Measurements from ENCODE around the gene SNRNP35. TPM values are rescaled to one million over a fixed set of nuclear protein-coding genes. Genes with fewer than 3 reads are reported as not detected.

The SNRNP35 gene
- total RNA-seq, 2 donors from 2014 or later: 27.8 to 73.9 TPM

DNA sequence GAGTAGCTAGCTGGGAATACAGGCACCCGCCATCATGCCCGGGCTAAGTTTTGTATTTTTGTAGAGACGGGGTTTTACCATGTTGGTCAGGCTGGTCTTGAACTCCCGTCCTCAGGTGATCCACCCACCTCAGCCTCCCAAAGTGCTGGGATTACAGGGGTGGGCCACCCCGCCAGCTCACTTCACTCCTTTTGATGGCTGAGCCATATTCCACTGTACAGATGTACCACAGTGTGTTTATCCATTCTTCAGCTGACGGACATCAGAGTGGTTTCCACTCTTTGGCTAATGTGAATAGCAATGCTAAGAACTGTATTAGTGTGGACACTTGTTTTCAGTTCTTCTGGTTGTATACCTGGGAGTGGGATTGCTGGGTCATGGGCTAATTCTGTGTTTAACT lies 29.5 kb downstream of the SNRNP35 start:
- no peak for ATAC-seq (ENCODE audit: insufficient number of reproducible peaks, low FRiP score, low read depth)
- Histone ChIP-seq H3K4me1 (ENCODE audit: control insufficient read depth in 1 of 2, low read depth in 2 of 2) (peaks cover 0 to 4% of the 10 kb centered on the region in 2 donors), H3K9me3 (no peaks in the 10 kb centered on the region), H3K27me3 (replicated peaks; ENCODE audit: insufficient read depth) (no peaks in the 10 kb centered on the region), H3K36me3 (peaks cover 9% of the 10 kb centered on the region), H3K4me3 (no peak overlapping the region), H3K27ac (no peak overlapping the region)
- DNase-seq (ENCODE audit: low spot score): no peak
- no peak for TF ChIP-seq CTCF (IDR thresholded peaks at IDR 0.05)

GRCh38 chr12:123488539-123489230 lies 30.7 kb downstream of the SNRNP35 start:
- Histone ChIP-seq H3K4me3 (no peak overlapping the region), H3K27me3 (replicated peaks; ENCODE audit: insufficient read depth) (no peaks in the 10 kb centered on the region), H3K4me1 (ENCODE audit: control insufficient read depth in 1 of 2, low read depth in 2 of 2) (no peaks in the 10 kb centered on the region), H3K36me3 (peaks cover 9% of the 10 kb centered on the region), H3K27ac (peak overlapping the region in 1 of 2 donors; percentile 38), H3K9me3 (no peaks in the 10 kb centered on the region)
- no peak for DNase-seq (ENCODE audit: low spot score)
- no peak for TF ChIP-seq CTCF (IDR thresholded peaks at IDR 0.05)
- no peak for ATAC-seq (ENCODE audit: insufficient number of reproducible peaks, low FRiP score, low read depth)

GRCh38 chr12:123489580-123489979 lies 31.6 kb downstream of the SNRNP35 start:
- H3K36me3 ChIP-seq: peaks cover 8% of the 10 kb centered on the region
- H3K4me1 ChIP-seq (ENCODE audit: control insufficient read depth in 1 of 2, low read depth in 2 of 2): no peaks in the 10 kb centered on the region
- H3K9me3 ChIP-seq: no peaks in the 10 kb centered on the region
- H3K27ac ChIP-seq: no peak overlapping the region
- no peak for ATAC-seq (ENCODE audit: insufficient number of reproducible peaks, low FRiP score, low read depth)
- no peak for DNase-seq (ENCODE audit: low spot score)
- no peak overlapping the region for H3K4me3 ChIP-seq
- no peaks in the 10 kb centered on the region for H3K27me3 ChIP-seq (replicated peaks; ENCODE audit: insufficient read depth)
- no peak for TF ChIP-seq CTCF (IDR thresholded peaks at IDR 0.05)

GRCh38 chr12:123490089-123490488 lies 32.1 kb downstream of the SNRNP35 start:
- no peak overlapping the region for H3K27ac ChIP-seq
- no peaks in the 10 kb centered on the region for H3K4me1 ChIP-seq (ENCODE audit: control insufficient read depth in 1 of 2, low read depth in 2 of 2)
- ATAC-seq (ENCODE audit: insufficient number of reproducible peaks, low FRiP score, low read depth) (no peak), DNase-seq (ENCODE audit: low spot score) (no peak)
- TF ChIP-seq CTCF (IDR thresholded peaks at IDR 0.05): no peak
- H3K9me3 ChIP-seq: no peaks in the 10 kb centered on the region
- peaks cover 3% of the 10 kb centered on the region for H3K36me3 ChIP-seq
- no peak overlapping the region for H3K4me3 ChIP-seq
- H3K27me3 ChIP-seq (replicated peaks; ENCODE audit: insufficient read depth): no peaks in the 10 kb centered on the region

GRCh38 chr12:123491056-123491455 lies 33.1 kb downstream of the SNRNP35 start:
- Histone ChIP-seq H3K27ac (no peak overlapping the region), H3K4me3 (no peak overlapping the region), H3K9me3 (no peaks in the 10 kb centered on the region), H3K27me3 (replicated peaks; ENCODE audit: insufficient read depth) (no peaks in the 10 kb centered on the region), H3K36me3 (no peaks in the 10 kb centered on the region), H3K4me1 (ENCODE audit: control insufficient read depth in 1 of 2, low read depth in 2 of 2) (no peaks in the 10 kb centered on the region)
- ATAC-seq (ENCODE audit: insufficient number of reproducible peaks, low FRiP score, low read depth) (no peak), DNase-seq (ENCODE audit: low spot score) (no peak)
- no peak for TF ChIP-seq CTCF (IDR thresholded peaks at IDR 0.05)
